GM15510 (cell line): ENCODE measurements around the gene LVRN.

Experiments
- POLR2A ChIP-seq: IDR thresholded peaks from 3 replicates; pipeline ENCODE4 v1.6.1; 2011; ENCODE audit warnings: borderline replicate concordance; ENCODE audit not compliant: insufficient read length; ENCODE audit errors: extremely low read depth

LVRN gene

GRCh38 chr5:116058346-116058936 lies 96.2 kb downstream of the LVRN start:
- TF ChIP-seq POLR2A: no peak

GRCh38 chr5:116062352-116062751 lies 100.1 kb downstream of the LVRN start:
- no peak for TF ChIP-seq POLR2A

GRCh38 chr5:116063950-116064349 lies 101.7 kb downstream of the LVRN start:
- TF ChIP-seq POLR2A: no peak

- TF ChIP-seq POLR2A: no peak
These were observed 105.9 kb downstream of the LVRN start for GRCh38 chr5:116068028-116068632.

- no peak for TF ChIP-seq POLR2A
These were observed 108.9 kb downstream of the LVRN start for GRCh38 chr5:116071211-116071610.

- TF ChIP-seq POLR2A: no peak
These were observed 113.0 kb downstream of the LVRN start for GRCh38 chr5:116075191-116075831.

GRCh38 chr5:116076496-116076895 lies 114.2 kb downstream of the LVRN start:
- TF ChIP-seq POLR2A: no peak
